A549 (cell line): Measurements from ENCODE around the gene MED13L. TPM values are rescaled to one million over a fixed set of nuclear protein-coding genes. Genes with fewer than 3 reads are reported as not detected.
A peak's percentile ranks its signal among the peaks of the same experiment; 100 is the strongest.

ENCODE experiments used
- ATAC-seq, 2 experiments: fragments of 200-7000 bp in 1 of 2; fragments of >200 bp in 1 of 2; cut with Nextera tagmentation in 1 of 2; cut with Tn5 transposase in 1 of 2; 3 replicates each; pipeline versions ENCODE4 v1.8.0 to v1.9.1; 2018 to 2020; ENCODE audit warnings: mild to moderate bottlenecking in 1 of 2, moderate library complexity in 1 of 2
- CTCF ChIA-PET: fragments of 300-600 bp; sonication (Branson Sonifier 250); formaldehyde crosslinking; extraction: SDS; loops from one replicate; lab custom pipeline; 2021; ENCODE audit warnings: antibody characterized with exemption, inconsistent platforms; lab: Yijun Ruan, JAX
- POLR2A ChIA-PET: fragments of 350-600 bp; formaldehyde crosslinking; extraction: SDS; loops from one replicate; lab custom pipeline; 2021; ENCODE audit warnings: antibody characterized with exemption, inconsistent platforms; lab: Yijun Ruan, JAX
- DNase-seq, 2 experiments: peaks; one replicate each; pipeline versions ENCODE4 v3.0.0 to v3.0.0-alpha.2; 2011 to 2016; ENCODE audit warnings: low read depth in 1 of 2, low spot score in 1 of 2
- FAIRE-seq: peaks from 2 replicates; lab custom pipeline; 2011; peaks lifted over from hg19 to GRCh38; lab: Jason Lieb, UNC
- H3K27ac ChIP-seq, 2 experiments: fragments of >200 bp; sonication (Bioruptor Twin); formaldehyde crosslinking; 3 replicates each; pipeline ENCODE4 v1.5.1; 2016 to 2017
- H3K4me1 ChIP-seq: fragments of >200 bp; sonication (Bioruptor Twin); formaldehyde crosslinking; 3 replicates; pipeline ENCODE4 v1.6.1; 2016
- H3K4me2 ChIP-seq: fragments of >200 bp; sonication (Bioruptor Twin); formaldehyde crosslinking; 3 replicates; pipeline ENCODE4 v1.6.1; 2016
- H3K4me3 ChIP-seq: fragments of >200 bp; sonication (Bioruptor Twin); formaldehyde crosslinking; 3 replicates; pipeline ENCODE4 v1.5.1; 2016
- H3K9me3 ChIP-seq: fragments of >200 bp; sonication (Bioruptor Twin); formaldehyde crosslinking; 3 replicates; pipeline ENCODE4 v1.6.1; 2016
- CBX8 ChIP-seq: fragments of 200-600 bp; sonication (generic); IDR thresholded peaks from 2 replicates; pipeline ENCODE4 v1.6.1; 2016
- CEBPB ChIP-seq, 2 experiments: fragments of >200 bp in 1 of 2; sonication (Bioruptor Twin) in 1 of 2; formaldehyde crosslinking in 1 of 2; IDR thresholded peaks; 2 replicates each; pipeline ENCODE4 v1.6.1; 2012 to 2016
- CHD2 ChIP-seq: fragments of 150-350 bp; IDR thresholded peaks from 2 replicates; pipeline ENCODE4 v1.6.1; 2014; ENCODE audit warnings: low read length; ENCODE audit not compliant: partially characterized antibody
- EHMT2 ChIP-seq: fragments of 200-600 bp; sonication (generic); IDR thresholded peaks from 2 replicates; pipeline ENCODE4 v1.6.1; 2016; ENCODE audit warnings: antibody characterized with exemption, low read depth, mild to moderate bottlenecking, moderate library complexity
- ESRRA ChIP-seq: fragments of 150-350 bp; IDR thresholded peaks from 2 replicates; pipeline ENCODE4 v1.6.1; 2014; ENCODE audit warnings: mild to moderate bottlenecking, low read length, borderline replicate concordance
- GATA3 ChIP-seq: IDR thresholded peaks from 2 replicates; pipeline ENCODE4 v1.6.1; 2012; ENCODE audit warnings: borderline replicate concordance
- HEYL ChIP-seq: fragments of 250-450 bp; sonication (Bioruptor Pico); IDR thresholded peaks from 2 replicates; pipeline ENCODE4 v1.8.0; 2021; ENCODE audit warnings: mild to moderate bottlenecking, moderate library complexity
- JUN ChIP-seq, 2 experiments: fragments of >200 bp; sonication (Bioruptor Twin); formaldehyde crosslinking; IDR thresholded peaks; 2 replicates in 1 of 2; 3 replicates in 1 of 2; pipeline ENCODE4 v1.6.1; 2016 to 2017
- KDM1A ChIP-seq: fragments of 200-600 bp; sonication (generic); IDR thresholded peaks from 2 replicates; pipeline ENCODE4 v1.6.1; 2016; ENCODE audit warnings: low read depth, mild to moderate bottlenecking
- MAFK ChIP-seq: fragments of 450-650 bp; IDR thresholded peaks from 2 replicates; pipeline ENCODE4 v1.6.1; 2014; ENCODE audit not compliant: partially characterized antibody
- MAZ ChIP-seq: fragments of 150-350 bp; IDR thresholded peaks from 2 replicates; pipeline ENCODE4 v1.6.1; 2014; ENCODE audit warnings: antibody characterized with exemption, low read depth, low read length, borderline replicate concordance
- MYC ChIP-seq: IDR thresholded peaks from 2 replicates; pipeline ENCODE4 v1.6.1; 2012; ENCODE audit warnings: mild to moderate bottlenecking, inconsistent platforms, low read length, improper control_type of control experiment, borderline replicate concordance
- NR3C1 ChIP-seq: fragments of >200 bp; sonication (Bioruptor Twin); formaldehyde crosslinking; IDR thresholded peaks from 3 replicates; pipeline ENCODE4 v1.6.1; 2017
- PHF8 ChIP-seq: fragments of 200-600 bp; sonication (generic); IDR thresholded peaks from 2 replicates; pipeline ENCODE4 v1.6.1; 2016; ENCODE audit warnings: low read depth, mild to moderate bottlenecking, antibody characterized with exemption, moderate library complexity, borderline replicate concordance
- POLR2A ChIP-seq: IDR thresholded peaks from 2 replicates; pipeline ENCODE4 v1.6.1; 2012; ENCODE audit warnings: mild to moderate bottlenecking, low read length
- RCOR1 ChIP-seq: fragments of 150-350 bp; IDR thresholded peaks from 2 replicates; pipeline ENCODE4 v1.6.1; 2014; ENCODE audit warnings: antibody characterized with exemption, low read length, low read depth
- SMC3 ChIP-seq: fragments of >200 bp; sonication (Bioruptor Twin); formaldehyde crosslinking; IDR thresholded peaks from 3 replicates; pipeline ENCODE4 v1.6.1; 2018; ENCODE audit warnings: inconsistent platforms
- SREBF2 ChIP-seq: fragments of 450-650 bp; IDR thresholded peaks from 2 replicates; pipeline ENCODE4 v1.6.1; 2014; ENCODE audit warnings: mild to moderate bottlenecking, moderate library complexity
- ZFP36 ChIP-seq: fragments of 450-650 bp; IDR thresholded peaks from 2 replicates; pipeline ENCODE4 v1.6.1; 2014; ENCODE audit warnings: borderline replicate concordance; ENCODE audit not compliant: partially characterized antibody
- WGBS: methylation state at CpG from one replicate; pipeline ENCODE4 v1.1.6; 2017; ENCODE audit errors: missing lambda C conversion rate; 5-methylcytosine and 5-hydroxymethylcytosine counted together
- polyA plus RNA-seq, 4 experiments: library from polyadenylated mRNA; depleted of rRNA in 3 of 4; stranded (reverse); fragments of >200 nt; fragmentation: RNase III in 1 of 4; extraction: RNeasy Plus Mini Kit Qiagen cat#74134 plus additional on column Dnase treatment in 1 of 4; gene quantifications; 2 replicates in 3 of 4; 3 replicates in 1 of 4; pipeline ENCODE4 v1.2.3, GENCODE V29; 2011 to 2017
- TF ChIP-seq, protein P1 (sequence below): fragments of 250-450 bp; sonication (Bioruptor Pico); IDR thresholded peaks from 2 replicates; pipeline ENCODE4 v1.5.0; 2021; ENCODE audit warnings: mild to moderate bottlenecking, moderate library complexity, borderline replicate concordance
- TF ChIP-seq, protein P2 (sequence below): fragments of >200 bp; sonication (Bioruptor Twin); formaldehyde crosslinking; IDR thresholded peaks from 3 replicates; pipeline ENCODE4 v1.6.1; 2016
- TF ChIP-seq, protein P3 (sequence below): IDR thresholded peaks from 2 replicates; pipeline ENCODE4 v1.6.1; 2012
- TF ChIP-seq, protein P4 (sequence below): IDR thresholded peaks from 2 replicates; pipeline ENCODE4 v1.6.1; 2012
- TF ChIP-seq, protein P5 (sequence below): fragments of 150-350 bp; IDR thresholded peaks from 2 replicates; pipeline ENCODE4 v1.6.1; 2014; ENCODE audit warnings: low read depth, mild to moderate bottlenecking, low read length

The MED13L gene
- polyA plus RNA-seq, 2 of the 4 experiments (the other 2 are of a cell fraction), result 23.2 to 134 TPM

DNA sequence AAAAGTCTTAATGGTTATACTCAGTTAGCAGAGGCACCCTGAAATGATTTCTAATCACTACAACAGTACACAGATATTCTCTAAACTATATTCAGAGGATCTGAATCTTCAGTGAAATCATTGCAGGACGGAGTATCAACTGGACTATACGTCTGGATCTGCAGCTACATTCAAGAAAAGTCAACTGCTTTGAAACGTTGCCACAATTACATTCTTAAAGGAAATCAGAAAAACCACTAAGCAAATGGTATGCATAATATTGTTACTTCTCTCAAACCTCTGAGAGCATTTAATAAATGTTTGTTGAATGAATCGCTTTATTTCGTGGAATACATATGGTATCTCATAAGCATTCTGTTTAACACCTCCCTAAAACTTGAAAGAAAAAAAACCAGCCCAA, 67.4 kb downstream of the MED13L start:
- TF ChIP-seq MAFK (no peak), NR3C1 (no peak), ZFP36 (no peak), MAZ (no peak), CHD2 (no peak), PHF8 (no peak), ESRRA (no peak)
- TF ChIP-seq, protein P1, sequence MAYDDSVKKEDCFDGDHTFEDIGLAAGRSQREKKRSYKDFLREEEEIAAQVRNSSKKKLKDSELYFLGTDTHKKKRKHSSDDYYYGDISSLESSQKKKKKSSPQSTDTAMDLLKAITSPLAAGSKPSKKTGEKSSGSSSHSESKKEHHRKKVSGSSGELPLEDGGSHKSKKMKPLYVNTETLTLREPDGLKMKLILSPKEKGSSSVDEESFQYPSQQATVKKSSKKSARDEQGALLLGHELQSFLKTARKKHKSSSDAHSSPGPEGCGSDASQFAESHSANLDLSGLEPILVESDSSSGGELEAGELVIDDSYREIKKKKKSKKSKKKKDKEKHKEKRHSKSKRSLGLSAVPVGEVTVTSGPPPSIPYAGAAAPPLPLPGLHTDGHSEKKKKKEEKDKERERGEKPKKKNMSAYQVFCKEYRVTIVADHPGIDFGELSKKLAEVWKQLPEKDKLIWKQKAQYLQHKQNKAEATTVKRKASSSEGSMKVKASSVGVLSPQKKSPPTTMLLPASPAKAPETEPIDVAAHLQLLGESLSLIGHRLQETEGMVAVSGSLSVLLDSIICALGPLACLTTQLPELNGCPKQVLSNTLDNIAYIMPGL (CRISPR knock-in tag), result no peak
- TF ChIP-seq, protein P2, sequence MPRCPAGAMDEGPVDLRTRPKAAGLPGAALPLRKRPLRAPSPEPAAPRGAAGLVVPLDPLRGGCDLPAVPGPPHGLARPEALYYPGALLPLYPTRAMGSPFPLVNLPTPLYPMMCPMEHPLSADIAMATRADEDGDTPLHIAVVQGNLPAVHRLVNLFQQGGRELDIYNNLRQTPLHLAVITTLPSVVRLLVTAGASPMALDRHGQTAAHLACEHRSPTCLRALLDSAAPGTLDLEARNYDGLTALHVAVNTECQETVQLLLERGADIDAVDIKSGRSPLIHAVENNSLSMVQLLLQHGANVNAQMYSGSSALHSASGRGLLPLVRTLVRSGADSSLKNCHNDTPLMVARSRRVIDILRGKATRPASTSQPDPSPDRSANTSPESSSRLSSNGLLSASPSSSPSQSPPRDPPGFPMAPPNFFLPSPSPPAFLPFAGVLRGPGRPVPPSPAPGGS, result no peak
- H3K4me3 ChIP-seq, result no peak overlapping the region
- ATAC-seq (no peak), FAIRE-seq (no peak), DNase-seq (no peak)
- ChIA-PET CTCF (no interaction called here), POLR2A (no interaction called here)
- no peak overlapping the region for H3K27ac ChIP-seq
- WGBS, result 89% methylated on average over 5 of the region's 5 CpGs
- H3K4me1 ChIP-seq, result peaks cover 39% of the 10 kb centered on the region
- H3K4me2 ChIP-seq, result no peak overlapping the region
- H3K9me3 ChIP-seq, result no peaks in the 10 kb centered on the region

DNA sequence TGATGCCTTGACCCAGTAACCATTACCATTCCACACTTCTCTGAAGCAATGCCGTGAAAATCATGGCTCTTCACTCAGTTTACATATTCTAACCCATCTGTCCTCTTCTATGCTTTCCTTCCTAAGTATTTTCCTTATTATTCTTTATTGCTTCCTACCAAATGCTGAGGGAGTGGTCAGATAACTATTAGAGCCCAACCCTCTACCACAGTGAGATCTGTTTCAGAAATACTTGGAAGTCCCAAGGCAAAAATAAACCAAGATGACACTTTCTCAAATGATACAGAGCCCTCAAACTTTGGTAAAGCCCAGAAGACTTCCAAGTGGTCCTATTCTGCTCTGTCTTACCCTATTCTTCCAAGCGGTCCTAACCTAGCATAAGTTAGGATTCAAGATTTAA, 68.0 kb downstream of the MED13L start:
- ATAC-seq, result no peak
- Histone ChIP-seq H3K4me2 (no peak overlapping the region), H3K4me1 (peaks cover 39% of the 10 kb centered on the region), H3K9me3 (no peaks in the 10 kb centered on the region), H3K4me3 (no peak overlapping the region), H3K27ac (no peak overlapping the region)
- 99% methylated on average over 2 of the region's 2 CpGs for WGBS
- POLR2A ChIA-PET, result no interaction called here
- TF ChIP-seq GATA3 (no peak), CBX8 (no peak), HEYL (CRISPR knock-in tag) (no peak), JUN (IDR thresholded peaks at IDR 0.05) (no peak), SREBF2 (no peak), POLR2A (no peak), CEBPB (IDR thresholded peaks at IDR 0.05) (no peak), MAZ (no peak), MAFK (no peak), ZFP36 (no peak), MYC (no peak), KDM1A (no peak), EHMT2 (no peak)
- TF ChIP-seq, protein P3, sequence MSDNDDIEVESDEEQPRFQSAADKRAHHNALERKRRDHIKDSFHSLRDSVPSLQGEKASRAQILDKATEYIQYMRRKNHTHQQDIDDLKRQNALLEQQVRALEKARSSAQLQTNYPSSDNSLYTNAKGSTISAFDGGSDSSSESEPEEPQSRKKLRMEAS, result no peak
- no peak for FAIRE-seq
- DNase-seq, result no peak
- CTCF ChIA-PET, result no interaction called here

DNA sequence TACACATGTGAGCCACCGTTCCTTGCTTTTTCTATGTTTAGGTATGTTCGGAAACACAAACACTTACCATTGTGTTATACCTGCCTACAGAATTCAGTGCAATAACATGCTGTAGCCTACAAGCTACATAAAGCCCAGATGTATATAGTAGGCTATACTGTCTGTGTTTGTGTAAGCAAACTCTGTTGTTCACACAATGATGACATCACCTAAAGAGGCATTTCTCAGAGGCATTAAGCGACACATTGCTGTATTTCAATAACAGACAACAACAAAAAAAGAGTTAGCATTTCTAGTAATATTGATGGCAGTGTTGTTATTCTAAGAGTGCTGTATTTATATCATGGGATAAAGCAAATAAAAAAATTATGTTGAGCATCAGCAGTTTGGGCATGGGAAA, 70.2 kb downstream of the MED13L start:
- no peak overlapping the region for H3K27ac ChIP-seq
- 94% methylated on average over 3 of the region's 3 CpGs for WGBS
- CTCF ChIA-PET, result no interaction called here
- ATAC-seq (0 out of 6 replicates have a peak, but pooled peaks of 1 of the 2 experiments have one; percentile 24), FAIRE-seq (peak; percentile 54), DNase-seq (no peak)
- no peak overlapping the region for H3K4me3 ChIP-seq
- POLR2A ChIA-PET, result no interaction called here
- TF ChIP-seq, protein P4, sequence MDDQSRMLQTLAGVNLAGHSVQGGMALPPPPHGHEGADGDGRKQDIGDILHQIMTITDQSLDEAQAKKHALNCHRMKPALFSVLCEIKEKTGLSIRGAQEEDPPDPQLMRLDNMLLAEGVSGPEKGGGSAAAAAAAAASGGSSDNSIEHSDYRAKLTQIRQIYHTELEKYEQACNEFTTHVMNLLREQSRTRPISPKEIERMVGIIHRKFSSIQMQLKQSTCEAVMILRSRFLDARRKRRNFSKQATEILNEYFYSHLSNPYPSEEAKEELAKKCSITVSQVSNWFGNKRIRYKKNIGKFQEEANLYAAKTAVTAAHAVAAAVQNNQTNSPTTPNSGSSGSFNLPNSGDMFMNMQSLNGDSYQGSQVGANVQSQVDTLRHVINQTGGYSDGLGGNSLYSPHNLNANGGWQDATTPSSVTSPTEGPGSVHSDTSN, result no peak
- TF ChIP-seq SMC3, result no peak
- no peak for TF ChIP-seq RCOR1
- no peak for TF ChIP-seq KDM1A
- TF ChIP-seq, protein P2, result no peak
- TF ChIP-seq MAZ, result no peak
- no peak for TF ChIP-seq ZFP36
- TF ChIP-seq, protein P5, sequence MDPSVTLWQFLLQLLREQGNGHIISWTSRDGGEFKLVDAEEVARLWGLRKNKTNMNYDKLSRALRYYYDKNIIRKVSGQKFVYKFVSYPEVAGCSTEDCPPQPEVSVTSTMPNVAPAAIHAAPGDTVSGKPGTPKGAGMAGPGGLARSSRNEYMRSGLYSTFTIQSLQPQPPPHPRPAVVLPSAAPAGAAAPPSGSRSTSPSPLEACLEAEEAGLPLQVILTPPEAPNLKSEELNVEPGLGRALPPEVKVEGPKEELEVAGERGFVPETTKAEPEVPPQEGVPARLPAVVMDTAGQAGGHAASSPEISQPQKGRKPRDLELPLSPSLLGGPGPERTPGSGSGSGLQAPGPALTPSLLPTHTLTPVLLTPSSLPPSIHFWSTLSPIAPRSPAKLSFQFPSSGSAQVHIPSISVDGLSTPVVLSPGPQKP, result no peak
- peaks cover 17% of the 10 kb centered on the region; the same call in 2 of the 3 replicates for H3K4me1 ChIP-seq
- H3K9me3 ChIP-seq, result no peaks in the 10 kb centered on the region
- H3K4me2 ChIP-seq, result no peak overlapping the region
